AG10803 (cell line): ENCODE results near the gene TMEM217.
"Not testable (repeated sequence)": the region's sequence is repeated elsewhere in the genome, so short reads cannot be mapped to it uniquely, and the experiment has no call there.

Experiments
- DNase-seq: peaks from one replicate; pipeline ENCODE4 v3.0.0; 2010; ENCODE audit warnings: low read depth
- H3K4me3 ChIP-seq: 2 replicates; pipeline ENCODE4 v1.5.1; 2011; ENCODE audit warnings: mild to moderate bottlenecking, low read length, control low read depth
- TF ChIP-seq, protein P1 (sequence below): conservative IDR thresholded peaks from 2 replicates; pipeline ENCODE4 v1.5.1; 2011; ENCODE audit warnings: mild to moderate bottlenecking, low read length, control low read depth, inconsistent platforms

Gene TMEM217

DNA sequence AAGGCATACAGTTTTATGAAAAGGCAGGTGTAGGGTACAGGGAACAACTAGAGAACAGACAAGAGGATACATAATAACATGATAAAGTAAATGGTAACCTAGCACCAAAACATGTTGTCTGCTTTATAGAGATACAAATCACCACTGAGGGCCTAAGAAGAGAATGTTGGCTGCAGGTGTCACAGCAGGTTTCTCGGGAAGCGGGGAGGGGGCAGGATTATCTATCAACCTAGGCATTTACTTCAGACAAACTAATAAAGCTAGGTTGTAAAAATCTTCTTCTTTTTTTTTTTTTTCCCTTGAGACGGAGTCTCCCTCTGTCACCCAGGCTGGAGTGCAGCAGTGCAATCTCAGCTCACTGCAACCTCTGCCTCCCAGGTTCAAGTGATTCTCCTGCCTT lies 65.3 kb downstream of the TMEM217 start:
- no peak overlapping the region for H3K4me3 ChIP-seq
- DNase-seq: no peak
- TF ChIP-seq, protein P1, sequence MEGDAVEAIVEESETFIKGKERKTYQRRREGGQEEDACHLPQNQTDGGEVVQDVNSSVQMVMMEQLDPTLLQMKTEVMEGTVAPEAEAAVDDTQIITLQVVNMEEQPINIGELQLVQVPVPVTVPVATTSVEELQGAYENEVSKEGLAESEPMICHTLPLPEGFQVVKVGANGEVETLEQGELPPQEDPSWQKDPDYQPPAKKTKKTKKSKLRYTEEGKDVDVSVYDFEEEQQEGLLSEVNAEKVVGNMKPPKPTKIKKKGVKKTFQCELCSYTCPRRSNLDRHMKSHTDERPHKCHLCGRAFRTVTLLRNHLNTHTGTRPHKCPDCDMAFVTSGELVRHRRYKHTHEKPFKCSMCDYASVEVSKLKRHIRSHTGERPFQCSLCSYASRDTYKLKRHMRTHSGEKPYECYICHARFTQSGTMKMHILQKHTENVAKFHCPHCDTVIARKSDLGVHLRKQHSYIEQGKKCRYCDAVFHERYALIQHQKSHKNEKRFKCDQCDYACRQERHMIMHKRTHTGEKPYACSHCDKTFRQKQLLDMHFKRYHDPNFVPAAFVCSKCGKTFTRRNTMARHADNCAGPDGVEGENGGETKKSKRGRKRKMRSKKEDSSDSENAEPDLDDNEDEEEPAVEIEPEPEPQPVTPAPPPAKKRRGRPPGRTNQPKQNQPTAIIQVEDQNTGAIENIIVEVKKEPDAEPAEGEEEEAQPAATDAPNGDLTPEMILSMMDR: no peak

DNA sequence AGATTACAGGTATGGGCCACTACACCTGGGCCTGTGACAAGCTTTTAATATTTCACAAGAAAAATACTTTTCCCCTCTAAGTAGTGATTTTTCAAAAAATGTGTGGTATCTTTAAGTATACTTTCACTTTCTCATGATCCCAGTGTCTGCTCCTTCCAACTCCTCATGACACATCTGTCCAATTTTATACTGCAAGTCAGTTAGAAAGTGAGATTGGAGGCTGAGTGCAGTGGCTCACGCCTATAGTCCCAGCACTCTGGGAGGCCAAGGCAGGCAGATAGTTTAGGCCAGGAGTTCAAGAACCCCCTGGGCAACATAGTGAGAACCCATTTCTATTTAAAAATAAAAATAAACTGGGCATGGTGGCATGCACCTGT lies 67.8 kb downstream of the TMEM217 start:
- no peak overlapping the region for H3K4me3 ChIP-seq
- TF ChIP-seq, protein P1: no peak
- no peak for DNase-seq

DNA sequence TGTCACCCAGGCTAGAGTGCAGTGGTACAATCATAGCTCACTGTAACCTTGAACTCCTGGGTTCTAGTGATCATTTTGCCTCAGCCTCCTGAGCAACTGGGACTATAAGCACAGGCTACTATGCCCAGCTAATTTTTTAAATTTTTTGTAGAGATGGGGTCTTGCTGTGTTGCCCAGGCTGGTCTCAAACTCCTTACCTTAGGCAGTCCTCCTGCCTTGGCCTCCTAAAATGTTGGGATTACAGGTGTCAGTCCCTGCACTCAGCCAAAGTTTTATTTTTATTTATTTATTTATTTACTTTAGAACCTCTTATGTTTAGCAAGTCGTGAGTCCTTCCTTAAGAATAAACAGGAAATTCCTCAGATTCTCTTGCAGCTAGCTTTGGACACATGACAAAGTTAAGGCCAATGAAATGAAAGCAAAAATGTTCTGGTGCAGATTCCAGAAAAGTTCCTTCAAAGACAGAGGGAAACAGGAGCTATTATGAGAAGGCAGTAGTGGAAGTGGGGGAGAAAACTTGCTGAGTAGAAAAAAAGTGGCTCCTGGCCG lies 68.9 kb downstream of the TMEM217 start:
- no peak overlapping the region for H3K4me3 ChIP-seq
- DNase-seq: no peak
- TF ChIP-seq, protein P1: no peak

DNA sequence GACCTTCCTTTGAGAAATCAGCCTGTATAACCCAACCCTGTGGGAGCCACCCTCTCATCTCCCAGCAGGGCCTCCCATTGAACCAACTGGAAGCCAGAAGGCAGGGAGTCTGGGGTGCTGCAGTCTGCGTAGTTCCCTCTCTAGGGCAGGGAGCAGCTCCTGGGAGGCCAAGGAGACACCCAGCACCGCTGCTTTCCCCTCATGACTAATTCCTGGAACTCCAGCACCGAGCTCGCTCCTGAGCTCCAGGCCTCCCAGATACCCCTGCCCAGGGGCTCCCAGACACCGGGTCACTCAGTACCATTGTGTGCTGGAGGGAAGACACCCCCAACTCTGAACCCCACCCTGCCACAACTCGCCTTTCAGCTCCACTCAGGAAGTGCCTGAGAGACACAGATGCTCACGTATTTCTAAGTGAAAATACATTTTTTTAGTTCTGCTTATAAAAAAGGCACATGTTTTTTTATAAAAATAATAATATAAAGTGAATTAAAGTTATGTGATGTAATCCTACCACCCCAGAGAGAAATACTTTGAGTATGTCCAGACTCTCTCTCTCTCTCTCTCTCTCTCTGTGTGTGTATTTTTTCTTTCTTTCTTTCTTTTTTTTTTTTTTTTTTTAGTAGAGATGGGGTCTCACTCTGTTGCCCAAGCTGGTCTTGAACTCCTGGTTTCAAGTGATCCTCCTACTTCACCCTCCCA lies 70.5 kb downstream of the TMEM217 start:
- no peak overlapping the region for H3K4me3 ChIP-seq
- TF ChIP-seq, protein P1: no peak
- no peak for DNase-seq

DNA sequence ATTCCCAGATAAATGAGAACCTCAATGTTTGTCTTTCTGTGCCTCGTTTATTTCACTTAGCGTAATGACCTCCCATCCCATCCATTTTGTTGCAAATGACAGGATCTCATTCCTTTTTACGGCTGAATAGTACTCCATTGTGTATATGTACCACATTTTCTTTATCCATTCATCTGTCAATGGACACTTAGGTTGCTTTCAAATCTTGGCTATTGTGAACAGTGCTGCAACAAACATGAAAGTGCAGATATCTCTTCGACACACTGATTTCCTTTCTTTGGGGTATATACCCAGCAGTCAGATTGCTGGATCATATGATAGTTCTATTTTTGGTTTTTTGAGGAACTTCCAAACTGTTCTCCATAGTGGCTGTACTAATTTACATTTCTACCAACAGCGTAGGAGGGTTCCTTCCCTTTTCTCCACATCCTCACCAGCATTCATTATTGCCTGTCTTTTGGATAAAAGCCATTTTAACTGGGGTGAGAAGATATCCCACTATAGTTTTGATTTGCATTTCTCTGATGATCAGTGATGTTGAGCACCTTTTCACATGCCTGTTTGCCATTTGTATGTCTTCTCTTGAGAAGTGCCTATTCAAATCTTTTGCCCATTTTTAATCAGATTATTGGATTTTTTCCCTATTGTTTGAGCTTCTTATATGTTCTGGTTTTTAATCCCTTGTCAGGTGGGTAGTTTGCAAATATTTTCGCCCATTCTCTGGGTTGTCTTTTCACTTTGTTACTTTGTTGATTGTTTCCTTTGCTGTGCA lies 71.8 kb downstream of the TMEM217 start:
- not testable (repeated sequence) for H3K4me3 ChIP-seq, DNase-seq

DNA sequence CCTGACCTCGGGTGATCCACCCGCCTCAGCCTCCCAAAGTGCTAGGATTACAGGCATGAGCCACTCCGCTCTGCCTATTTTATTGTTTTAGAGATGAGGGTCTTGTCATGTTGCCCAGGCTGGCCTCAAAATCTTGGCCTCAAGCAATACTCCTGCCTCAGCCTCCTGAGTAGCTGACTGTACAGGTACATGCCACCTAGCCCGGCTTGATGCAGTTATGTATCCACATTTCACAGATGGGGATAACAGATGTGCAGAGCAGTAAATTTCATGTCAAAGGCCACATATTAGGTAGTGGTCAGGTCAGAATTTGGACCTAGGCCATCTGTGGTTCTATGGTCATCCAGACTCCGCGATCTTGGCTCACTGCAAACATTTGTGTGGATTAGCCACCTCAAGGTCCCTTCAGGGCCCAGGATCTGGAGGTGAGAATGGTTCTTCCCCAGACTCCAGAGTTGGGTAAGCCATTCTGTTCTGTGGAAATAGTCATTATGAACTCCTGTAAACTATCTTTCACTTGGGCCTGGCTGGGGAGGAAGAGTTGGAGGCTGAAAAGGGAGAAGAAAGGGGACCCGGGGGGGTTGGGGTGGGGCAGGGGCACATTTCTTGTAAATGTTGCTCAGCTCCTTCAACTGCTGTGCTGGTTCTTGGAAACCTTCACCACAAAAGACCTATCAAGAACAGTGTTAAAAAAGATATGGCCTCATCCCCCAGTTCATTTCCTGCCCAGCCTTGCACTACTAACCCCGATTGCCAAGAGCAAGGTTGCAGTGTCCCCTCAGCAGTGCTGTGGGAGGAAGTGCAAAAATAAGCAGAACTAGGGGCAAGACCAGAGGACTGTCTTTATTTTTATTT lies 75.0 kb downstream of the TMEM217 start:
- no peak for DNase-seq
- H3K4me3 ChIP-seq: no peak overlapping the region
- TF ChIP-seq, protein P1: no peak

DNA sequence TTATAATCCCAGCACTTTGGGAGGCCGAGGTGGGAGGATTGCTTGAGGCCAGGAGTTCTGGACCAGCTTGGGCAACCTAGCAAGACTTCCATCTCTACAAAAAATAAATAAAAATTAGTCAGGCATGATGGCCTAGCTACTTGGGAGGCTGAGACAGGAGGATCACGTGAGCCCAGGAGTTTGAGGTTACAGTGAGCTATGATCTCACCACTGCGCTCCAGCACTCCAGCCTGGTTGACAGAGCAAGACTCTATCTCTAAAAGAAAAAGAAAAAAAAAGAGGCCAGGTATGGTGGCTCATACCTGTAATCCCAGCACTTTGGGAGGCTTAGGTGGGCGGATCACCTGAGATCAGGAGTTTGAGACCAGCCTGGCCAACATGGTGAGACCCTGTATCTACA lies 77.3 kb downstream of the TMEM217 start:
- DNase-seq, H3K4me3 ChIP-seq: not testable (repeated sequence)
